ENCODE data around the gene FKBP8. TPM values are rescaled to one million over a fixed set of nuclear protein-coding genes. Genes with fewer than 3 reads are reported as not detected.

Gene FKBP8
- total and polyA plus RNA-seq, 2 of the 4 experiments (the other 2 are of a cell fraction), result 153 to 289 TPM

DNA sequence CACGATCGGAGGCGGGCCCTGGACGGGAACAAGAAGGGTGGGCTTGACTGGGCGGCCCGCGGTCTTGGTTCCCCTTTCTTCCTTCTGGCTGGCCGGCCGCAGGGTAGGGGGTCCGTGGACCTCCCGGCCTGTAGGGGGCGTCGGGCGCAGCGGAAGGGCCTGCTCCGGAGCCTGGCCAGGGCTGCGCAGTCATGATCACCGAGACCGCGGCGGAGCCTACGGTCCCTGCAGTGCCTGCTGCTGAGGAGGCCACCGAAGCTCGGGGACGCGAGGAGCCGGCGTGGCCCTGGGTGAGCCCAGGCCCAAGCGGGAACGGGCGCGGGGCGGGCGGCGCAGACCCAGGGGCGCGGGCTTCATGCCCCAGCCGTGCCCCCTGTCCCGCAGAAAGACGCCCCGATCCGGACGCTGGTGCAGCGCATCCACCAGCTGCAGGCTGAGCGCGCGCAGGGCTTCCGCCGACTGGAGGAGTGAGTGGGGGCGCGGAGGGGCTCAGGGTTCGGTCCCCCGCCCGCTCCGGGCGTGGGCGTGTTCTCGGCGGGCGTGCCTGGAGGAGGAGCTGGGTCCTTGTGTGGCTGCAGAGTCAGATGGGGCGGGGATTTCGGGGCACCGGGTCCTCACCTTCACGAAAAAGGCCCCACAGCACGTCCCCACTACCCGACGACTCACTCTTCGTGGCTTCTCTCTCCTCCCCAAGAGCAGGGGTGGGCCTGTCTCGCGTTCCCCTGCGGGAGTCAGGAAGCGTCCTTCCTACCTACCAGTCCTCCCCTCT lies 45.4 kb upstream of the FKBP8 start, which contains the start of gene REX1BD:
REX1BD (plus strand) TSS at position 188 of the 769 bp plus-strand sequence; CDS start at position 192, 4 bp downstream.
- Histone ChIP-seq H3K27me3 (ENCODE audit: control insufficient read depth, insufficient read depth, low read length) (peaks cover 2% of the 10 kb centered on the region; the same call in 1 of the 2 replicates), H2AK5ac (ENCODE audit: low read depth, low read length) (peak within 1 kb of the TSS; percentile 64), H3K56ac (ENCODE audit: extremely low read depth, insufficient read depth, low read length) (peak within 1 kb of the TSS; percentile 57; the same call in 1 of the 2 replicates), H3K4me1 (ENCODE audit: control insufficient read depth, insufficient read depth, low read length) (peaks cover 5% of the 10 kb centered on the region), H3K4me3 (ENCODE audit: insufficient read depth, low read depth, low read length) (peak within 1 kb of the TSS; percentile 56), H4K20me1 (ENCODE audit: insufficient read depth, low read length) (peaks cover 6% of the 10 kb centered on the region), H3K4me2 (ENCODE audit: low read depth, low read length) (peak within 1 kb of the TSS; percentile 93), H3K23ac (ENCODE audit: low read depth, low read length) (peak within 1 kb of the TSS; percentile 74; the same call in 1 of the 2 replicates), H3K9me3 (ENCODE audit: control insufficient read depth, insufficient read depth, low read length) (no peaks in the 10 kb centered on the region), H2BK20ac (ENCODE audit: low read depth, low read length) (no peak within 1 kb of the TSS), H3K9me1 (ENCODE audit: insufficient read depth, low read length) (peaks cover 4% of the 10 kb centered on the region; the same call in 1 of the 2 replicates), H4K5ac (ENCODE audit: low read depth, low read length) (peak within 1 kb of the TSS; percentile 77), H3K79me1 (ENCODE audit: low read depth in 1 of 2, low read length in 2 of 2) (peaks cover 6 to 20% of the 10 kb centered on the region in 2 experiments; a peak in 3 of 4 replicates), H4K8ac (ENCODE audit: low read depth in 2 of 2, low read length in 2 of 2) (peak within 1 kb of the TSS; percentile 46 to 92), H3K18ac (ENCODE audit: low read depth, low read length) (peak within 1 kb of the TSS; percentile 26), H2AK9ac (replicated peaks; ENCODE audit: low read depth, low read length, poor library complexity) (peak within 1 kb of the TSS; percentile 98), H2BK120ac (ENCODE audit: low read depth, low read length) (peak within 1 kb of the TSS; percentile 8), H2BK5ac (ENCODE audit: low read depth, low read length, poor library complexity, severe bottlenecking) (peak within 1 kb of the TSS; percentile 66), H3K36me3 (ENCODE audit: control insufficient read depth, insufficient read depth, low read length) (peaks cover 4% of the 10 kb centered on the region), H3K4ac (ENCODE audit: low read depth, low read length) (peak within 1 kb of the TSS; percentile 77), H2BK15ac (ENCODE audit: low read depth, low read length) (no peak within 1 kb of the TSS), H3K9ac (ENCODE audit: low read depth, low read length) (peak within 1 kb of the TSS; percentile 48), H3K27ac (ENCODE audit: insufficient read depth, low read length) (peak within 1 kb of the TSS; percentile 52), H4K91ac (ENCODE audit: insufficient read depth, low read depth, low read length) (peak within 1 kb of the TSS; percentile 85), H2AFZ (replicated peaks; ENCODE audit: low read length, poor library complexity) (peak within 1 kb of the TSS; percentile 100), H3K14ac (replicated peaks; ENCODE audit: low read depth, low read length) (peak within 1 kb of the TSS; percentile 62)
- 0% methylated on average over 28 of the region's 72 CpGs; no CpG with 5 or more reads in 1 of the 2 experiments for WGBS, 2 experiments (ENCODE audit: extremely low coverage in 2 of 2, insufficient read length in 1 of 2)
- ChIA-PET POLR2A (ENCODE audit: unreplicated experiment) (no interaction called here), CTCF (interaction anchor here (0.6 to 1.3 kb wide), 5 partner anchors 13 to 188 kb away, joined by 3 to 4 read pairs (median 3); partner anchors contain the start of gene KXD1)
- DNase-seq (peak; percentile 68), ATAC-seq (ENCODE audit: low read depth) (peak; percentile 92)
- intact Hi-C loops (cut with micrococcal nuclease) (loop anchor here (1.0 to 5.0 kb wide), 4 partner anchors 137 to 329 kb away; partner anchors contain the start of genes COPE, DDX49 and UPF1), dilution Hi-C loops (cut with HindIII; ENCODE audit: low sequenced_read_pairs, unreplicated experiment) (no loop called here), in situ Hi-C loops (cut with MboI; ENCODE audit: low sequenced_read_pairs) (no loop called here)
- BruUV-seq (replicated peaks), result no TSS peak
- TF ChIP-seq MAZ (IDR thresholded peaks at IDR 0.05; ENCODE audit: borderline replicate concordance, low read depth, low read length) (peak; percentile 63; the same call in 1 of the 2 replicates), RFX5 (IDR thresholded peaks at IDR 0.05; ENCODE audit: low read depth, low read length) (no peak), POLR2A (IDR thresholded peaks at IDR 0.05; ENCODE audit: low read depth, low read length) (peak; percentile 12; the same call in 1 of the 2 replicates), NFE2L2 (IDR thresholded peaks at IDR 0.05; ENCODE audit: low read depth, low read length) (peak; percentile 71), RAD21 (IDR thresholded peaks at IDR 0.05; ENCODE audit: low read length) (peak; percentile 45), CEBPB (IDR thresholded peaks at IDR 0.05; ENCODE audit: low read depth, low read length) (no peak), CHD1 (IDR thresholded peaks at IDR 0.05; ENCODE audit: low read depth, low read length) (no peak), MXI1 (IDR thresholded peaks at IDR 0.05; ENCODE audit: borderline replicate concordance, low read depth, low read length) (0 out of 2 replicates have a peak, but pooled peaks have one; percentile 37), BHLHE40 (IDR thresholded peaks at IDR 0.05; ENCODE audit: low read depth, low read length) (no peak), SMC3 (IDR thresholded peaks at IDR 0.05; ENCODE audit: low read depth, low read length) (peak; percentile 33), FOS (IDR thresholded peaks at IDR 0.05; ENCODE audit: low read depth, low read length) (no peak), RCOR1 (IDR thresholded peaks at IDR 0.05; ENCODE audit: insufficient replicate concordance, low read length) (no peak)
- TF ChIP-seq, protein P1, sequence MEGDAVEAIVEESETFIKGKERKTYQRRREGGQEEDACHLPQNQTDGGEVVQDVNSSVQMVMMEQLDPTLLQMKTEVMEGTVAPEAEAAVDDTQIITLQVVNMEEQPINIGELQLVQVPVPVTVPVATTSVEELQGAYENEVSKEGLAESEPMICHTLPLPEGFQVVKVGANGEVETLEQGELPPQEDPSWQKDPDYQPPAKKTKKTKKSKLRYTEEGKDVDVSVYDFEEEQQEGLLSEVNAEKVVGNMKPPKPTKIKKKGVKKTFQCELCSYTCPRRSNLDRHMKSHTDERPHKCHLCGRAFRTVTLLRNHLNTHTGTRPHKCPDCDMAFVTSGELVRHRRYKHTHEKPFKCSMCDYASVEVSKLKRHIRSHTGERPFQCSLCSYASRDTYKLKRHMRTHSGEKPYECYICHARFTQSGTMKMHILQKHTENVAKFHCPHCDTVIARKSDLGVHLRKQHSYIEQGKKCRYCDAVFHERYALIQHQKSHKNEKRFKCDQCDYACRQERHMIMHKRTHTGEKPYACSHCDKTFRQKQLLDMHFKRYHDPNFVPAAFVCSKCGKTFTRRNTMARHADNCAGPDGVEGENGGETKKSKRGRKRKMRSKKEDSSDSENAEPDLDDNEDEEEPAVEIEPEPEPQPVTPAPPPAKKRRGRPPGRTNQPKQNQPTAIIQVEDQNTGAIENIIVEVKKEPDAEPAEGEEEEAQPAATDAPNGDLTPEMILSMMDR (conservative IDR thresholded peaks at IDR 0.05; ENCODE audit: low read depth, low read length), result peak; percentile 75
- TF ChIP-seq, protein P2, sequence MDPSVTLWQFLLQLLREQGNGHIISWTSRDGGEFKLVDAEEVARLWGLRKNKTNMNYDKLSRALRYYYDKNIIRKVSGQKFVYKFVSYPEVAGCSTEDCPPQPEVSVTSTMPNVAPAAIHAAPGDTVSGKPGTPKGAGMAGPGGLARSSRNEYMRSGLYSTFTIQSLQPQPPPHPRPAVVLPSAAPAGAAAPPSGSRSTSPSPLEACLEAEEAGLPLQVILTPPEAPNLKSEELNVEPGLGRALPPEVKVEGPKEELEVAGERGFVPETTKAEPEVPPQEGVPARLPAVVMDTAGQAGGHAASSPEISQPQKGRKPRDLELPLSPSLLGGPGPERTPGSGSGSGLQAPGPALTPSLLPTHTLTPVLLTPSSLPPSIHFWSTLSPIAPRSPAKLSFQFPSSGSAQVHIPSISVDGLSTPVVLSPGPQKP (IDR thresholded peaks at IDR 0.05; ENCODE audit: borderline replicate concordance, low read depth, low read length), result no peak

Measured in IMR-90 (cell line).